GM12875 (cell line): ENCODE results near the gene LHFPL2.

ENCODE experiments used
- H3K4me3 ChIP-seq: one replicate; pipeline ENCODE4 v1.5.1; 2011; ENCODE audit warnings: low read depth, low read length, control low read depth
- TF ChIP-seq, protein P1 (sequence below): IDR thresholded peaks from 2 replicates; pipeline ENCODE4 v1.5.1; 2011; ENCODE audit warnings: low read depth, mild to moderate bottlenecking, control low read depth, inconsistent platforms, low read length, moderate library complexity, borderline replicate concordance; ENCODE audit not compliant: insufficient read depth

LHFPL2 gene

GRCh38 chr5:78595458-78595921, 53.1 kb downstream of the LHFPL2 start:
- TF ChIP-seq, protein P1, sequence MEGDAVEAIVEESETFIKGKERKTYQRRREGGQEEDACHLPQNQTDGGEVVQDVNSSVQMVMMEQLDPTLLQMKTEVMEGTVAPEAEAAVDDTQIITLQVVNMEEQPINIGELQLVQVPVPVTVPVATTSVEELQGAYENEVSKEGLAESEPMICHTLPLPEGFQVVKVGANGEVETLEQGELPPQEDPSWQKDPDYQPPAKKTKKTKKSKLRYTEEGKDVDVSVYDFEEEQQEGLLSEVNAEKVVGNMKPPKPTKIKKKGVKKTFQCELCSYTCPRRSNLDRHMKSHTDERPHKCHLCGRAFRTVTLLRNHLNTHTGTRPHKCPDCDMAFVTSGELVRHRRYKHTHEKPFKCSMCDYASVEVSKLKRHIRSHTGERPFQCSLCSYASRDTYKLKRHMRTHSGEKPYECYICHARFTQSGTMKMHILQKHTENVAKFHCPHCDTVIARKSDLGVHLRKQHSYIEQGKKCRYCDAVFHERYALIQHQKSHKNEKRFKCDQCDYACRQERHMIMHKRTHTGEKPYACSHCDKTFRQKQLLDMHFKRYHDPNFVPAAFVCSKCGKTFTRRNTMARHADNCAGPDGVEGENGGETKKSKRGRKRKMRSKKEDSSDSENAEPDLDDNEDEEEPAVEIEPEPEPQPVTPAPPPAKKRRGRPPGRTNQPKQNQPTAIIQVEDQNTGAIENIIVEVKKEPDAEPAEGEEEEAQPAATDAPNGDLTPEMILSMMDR = no peak
- no peak overlapping the region for H3K4me3 ChIP-seq

GRCh38 chr5:78594610-78595457, 53.7 kb downstream of the LHFPL2 start:
- TF ChIP-seq, protein P1 = no peak
- H3K4me3 ChIP-seq = no peak overlapping the region

DNA sequence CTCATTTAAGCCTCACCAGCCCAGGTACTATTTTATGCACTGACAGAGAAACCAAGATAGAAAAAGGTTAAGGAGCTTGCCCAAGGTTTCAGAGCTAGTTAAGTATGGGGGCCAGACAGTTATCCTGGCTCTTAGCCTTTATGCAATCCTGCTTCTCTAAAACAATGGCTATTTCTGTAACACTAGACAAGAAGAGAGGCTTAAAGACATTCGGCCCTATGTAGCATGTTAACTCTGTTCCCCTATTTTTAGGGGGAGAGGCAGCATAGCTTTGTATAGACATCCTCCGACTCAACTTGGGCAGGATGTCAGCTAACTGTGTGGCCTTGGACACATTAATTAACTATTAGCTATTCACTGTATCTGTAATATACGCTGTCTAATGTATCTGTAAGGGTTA, 54.6 kb downstream of the LHFPL2 start:
- no peak overlapping the region for H3K4me3 ChIP-seq
- TF ChIP-seq, protein P1 = no peak

DNA sequence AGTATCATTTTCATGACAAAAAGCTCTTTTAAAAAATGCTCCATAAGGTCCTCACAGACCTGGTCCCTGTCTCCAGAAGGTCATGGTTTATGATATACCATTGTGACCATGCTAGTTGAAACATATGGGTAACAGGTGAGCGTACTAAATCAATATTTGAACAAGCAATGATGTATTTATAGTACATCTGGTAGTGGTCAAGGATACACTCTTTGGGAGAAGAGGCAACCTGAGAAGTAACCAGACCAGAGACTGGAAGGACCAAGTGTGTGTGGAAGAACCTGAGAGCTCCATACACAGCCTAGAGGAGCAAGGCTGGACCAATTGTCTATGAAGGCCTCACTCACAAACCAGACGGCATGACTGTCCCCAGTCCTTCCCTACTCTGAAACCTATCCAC, 55.1 kb downstream of the LHFPL2 start:
- TF ChIP-seq, protein P1 = no peak
- H3K4me3 ChIP-seq = no peak overlapping the region

- no peak overlapping the region for H3K4me3 ChIP-seq
Measured at GRCh38 chr5:78592735-78593386, 55.7 kb downstream of the LHFPL2 start.

GRCh38 chr5:78591972-78592700, 56.4 kb downstream of the LHFPL2 start:
- TF ChIP-seq, protein P1 = no peak
- no peak overlapping the region for H3K4me3 ChIP-seq

More at GRCh38 chr5:78592735-78593386, 55.7 kb downstream of the LHFPL2 start:
- TF ChIP-seq, protein P1 = no peak
